IPS-NIHi11 (cell line): ENCODE results near the gene CAVIN2.
"Not testable (repeated sequence)": the region's sequence is repeated elsewhere in the genome, so short reads cannot be mapped to it uniquely, and the experiment has no call there.

Experiments
- DNase-seq: peaks from one replicate; pipeline ENCODE4 v3.0.0; 2012; ENCODE audit warnings: mixed read lengths, low spot score

Gene CAVIN2

GRCh38 chr2:191800874-191801273 is 46.0 kb downstream of the CAVIN2 start:
- no peak for DNase-seq

GRCh38 chr2:191799526-191799925 is 47.4 kb downstream of the CAVIN2 start:
- DNase-seq, result no peak

- DNase-seq, result no peak
Observed at GRCh38 chr2:191797942-191798876, 48.7 kb downstream of the CAVIN2 start.

GRCh38 chr2:191797500-191797899 is 49.4 kb downstream of the CAVIN2 start:
- no peak for DNase-seq

GRCh38 chr2:191795715-191796114 is 51.2 kb downstream of the CAVIN2 start:
- DNase-seq, result no peak

- DNase-seq, result no peak
Observed at GRCh38 chr2:191791953-191792560, 54.8 kb downstream of the CAVIN2 start.

GRCh38 chr2:191790737-191791136 is 56.2 kb downstream of the CAVIN2 start:
- no peak for DNase-seq

- no peak for DNase-seq
Observed at GRCh38 chr2:191789796-191790195, 57.1 kb downstream of the CAVIN2 start.

GRCh38 chr2:191786694-191787093 is 60.2 kb downstream of the CAVIN2 start:
- DNase-seq, result no peak

- not testable (repeated sequence) for DNase-seq
Observed at GRCh38 chr2:191785651-191786050, 61.2 kb downstream of the CAVIN2 start.
